H1 (cell line): ENCODE data around the gene STX8. TPM values are rescaled to one million over a fixed set of nuclear protein-coding genes. Genes with fewer than 3 reads are reported as not detected.

Experiments used
- polyA plus RNA-seq, 7 experiments: library from polyadenylated mRNA; depleted of rRNA in 3 of 7; stranded (reverse) in 5 of 7; unstranded in 2 of 7; fragments of >200 nt in 5 of 7; fragments of 200-250 nt in 2 of 7; gene quantifications; 1 replicate in 5 of 7; 2 replicates in 1 of 7; 4 replicates in 1 of 7; pipeline versions ENCODE4 v1.2.1 to v1.2.3, GENCODE V29; 2011 to 2013; ENCODE audit warnings: missing spikeins in 2 of 7, mixed read lengths in 2 of 7
- total RNA-seq: library from RNA; stranded (reverse); fragmentation: NEBNext Ultra II Directional; extraction: Animal tissue kit (Norgen Biotek cat#: 25700); gene quantifications from 2 replicates; pipeline ENCODE4 v1.2.1, GENCODE V29; 2021
- TF ChIP-seq, protein P1 (sequence below): fragments of 300-600 bp; sonication (generic); IDR thresholded peaks from 2 replicates; pipeline ENCODE4 v1.7.1; 2012; ENCODE audit warnings: low read length, moderate library complexity, mild to moderate bottlenecking, inconsistent platforms; ENCODE audit not compliant: insufficient replicate concordance
- TF ChIP-seq, protein P2 (sequence below): IDR thresholded peaks from 2 replicates; pipeline ENCODE4 v1.6.1; 2011; ENCODE audit warnings: low read depth, mild to moderate bottlenecking, low read length; ENCODE audit not compliant: insufficient read depth

The STX8 gene
- total and polyA plus RNA-seq, 2 of the 8 experiments (the other 6 are each of a cell fraction or from before 2014, with no cell fraction given), result 22.8 to 42.5 TPM

DNA sequence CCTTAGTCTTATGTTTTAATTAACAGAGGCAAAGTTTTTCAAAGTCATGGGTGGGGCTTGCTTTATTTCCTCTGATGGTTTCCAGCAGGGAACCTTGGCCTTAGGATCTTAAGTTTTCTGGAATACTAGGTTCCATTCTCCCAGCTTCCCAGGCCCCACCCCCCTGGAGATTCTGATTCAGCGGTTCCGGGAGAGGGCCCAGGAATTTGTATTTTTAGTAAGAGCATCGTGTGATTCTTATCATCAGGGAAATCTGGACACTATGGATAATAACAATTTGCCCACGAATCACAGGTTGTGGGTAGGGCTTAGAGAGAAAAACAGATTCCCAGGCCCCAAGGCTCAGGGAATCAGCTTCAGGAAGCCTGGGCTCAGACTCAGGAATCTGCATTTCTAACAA, 290.7 kb downstream of the STX8 start (continued):
- TF ChIP-seq, protein P1, sequence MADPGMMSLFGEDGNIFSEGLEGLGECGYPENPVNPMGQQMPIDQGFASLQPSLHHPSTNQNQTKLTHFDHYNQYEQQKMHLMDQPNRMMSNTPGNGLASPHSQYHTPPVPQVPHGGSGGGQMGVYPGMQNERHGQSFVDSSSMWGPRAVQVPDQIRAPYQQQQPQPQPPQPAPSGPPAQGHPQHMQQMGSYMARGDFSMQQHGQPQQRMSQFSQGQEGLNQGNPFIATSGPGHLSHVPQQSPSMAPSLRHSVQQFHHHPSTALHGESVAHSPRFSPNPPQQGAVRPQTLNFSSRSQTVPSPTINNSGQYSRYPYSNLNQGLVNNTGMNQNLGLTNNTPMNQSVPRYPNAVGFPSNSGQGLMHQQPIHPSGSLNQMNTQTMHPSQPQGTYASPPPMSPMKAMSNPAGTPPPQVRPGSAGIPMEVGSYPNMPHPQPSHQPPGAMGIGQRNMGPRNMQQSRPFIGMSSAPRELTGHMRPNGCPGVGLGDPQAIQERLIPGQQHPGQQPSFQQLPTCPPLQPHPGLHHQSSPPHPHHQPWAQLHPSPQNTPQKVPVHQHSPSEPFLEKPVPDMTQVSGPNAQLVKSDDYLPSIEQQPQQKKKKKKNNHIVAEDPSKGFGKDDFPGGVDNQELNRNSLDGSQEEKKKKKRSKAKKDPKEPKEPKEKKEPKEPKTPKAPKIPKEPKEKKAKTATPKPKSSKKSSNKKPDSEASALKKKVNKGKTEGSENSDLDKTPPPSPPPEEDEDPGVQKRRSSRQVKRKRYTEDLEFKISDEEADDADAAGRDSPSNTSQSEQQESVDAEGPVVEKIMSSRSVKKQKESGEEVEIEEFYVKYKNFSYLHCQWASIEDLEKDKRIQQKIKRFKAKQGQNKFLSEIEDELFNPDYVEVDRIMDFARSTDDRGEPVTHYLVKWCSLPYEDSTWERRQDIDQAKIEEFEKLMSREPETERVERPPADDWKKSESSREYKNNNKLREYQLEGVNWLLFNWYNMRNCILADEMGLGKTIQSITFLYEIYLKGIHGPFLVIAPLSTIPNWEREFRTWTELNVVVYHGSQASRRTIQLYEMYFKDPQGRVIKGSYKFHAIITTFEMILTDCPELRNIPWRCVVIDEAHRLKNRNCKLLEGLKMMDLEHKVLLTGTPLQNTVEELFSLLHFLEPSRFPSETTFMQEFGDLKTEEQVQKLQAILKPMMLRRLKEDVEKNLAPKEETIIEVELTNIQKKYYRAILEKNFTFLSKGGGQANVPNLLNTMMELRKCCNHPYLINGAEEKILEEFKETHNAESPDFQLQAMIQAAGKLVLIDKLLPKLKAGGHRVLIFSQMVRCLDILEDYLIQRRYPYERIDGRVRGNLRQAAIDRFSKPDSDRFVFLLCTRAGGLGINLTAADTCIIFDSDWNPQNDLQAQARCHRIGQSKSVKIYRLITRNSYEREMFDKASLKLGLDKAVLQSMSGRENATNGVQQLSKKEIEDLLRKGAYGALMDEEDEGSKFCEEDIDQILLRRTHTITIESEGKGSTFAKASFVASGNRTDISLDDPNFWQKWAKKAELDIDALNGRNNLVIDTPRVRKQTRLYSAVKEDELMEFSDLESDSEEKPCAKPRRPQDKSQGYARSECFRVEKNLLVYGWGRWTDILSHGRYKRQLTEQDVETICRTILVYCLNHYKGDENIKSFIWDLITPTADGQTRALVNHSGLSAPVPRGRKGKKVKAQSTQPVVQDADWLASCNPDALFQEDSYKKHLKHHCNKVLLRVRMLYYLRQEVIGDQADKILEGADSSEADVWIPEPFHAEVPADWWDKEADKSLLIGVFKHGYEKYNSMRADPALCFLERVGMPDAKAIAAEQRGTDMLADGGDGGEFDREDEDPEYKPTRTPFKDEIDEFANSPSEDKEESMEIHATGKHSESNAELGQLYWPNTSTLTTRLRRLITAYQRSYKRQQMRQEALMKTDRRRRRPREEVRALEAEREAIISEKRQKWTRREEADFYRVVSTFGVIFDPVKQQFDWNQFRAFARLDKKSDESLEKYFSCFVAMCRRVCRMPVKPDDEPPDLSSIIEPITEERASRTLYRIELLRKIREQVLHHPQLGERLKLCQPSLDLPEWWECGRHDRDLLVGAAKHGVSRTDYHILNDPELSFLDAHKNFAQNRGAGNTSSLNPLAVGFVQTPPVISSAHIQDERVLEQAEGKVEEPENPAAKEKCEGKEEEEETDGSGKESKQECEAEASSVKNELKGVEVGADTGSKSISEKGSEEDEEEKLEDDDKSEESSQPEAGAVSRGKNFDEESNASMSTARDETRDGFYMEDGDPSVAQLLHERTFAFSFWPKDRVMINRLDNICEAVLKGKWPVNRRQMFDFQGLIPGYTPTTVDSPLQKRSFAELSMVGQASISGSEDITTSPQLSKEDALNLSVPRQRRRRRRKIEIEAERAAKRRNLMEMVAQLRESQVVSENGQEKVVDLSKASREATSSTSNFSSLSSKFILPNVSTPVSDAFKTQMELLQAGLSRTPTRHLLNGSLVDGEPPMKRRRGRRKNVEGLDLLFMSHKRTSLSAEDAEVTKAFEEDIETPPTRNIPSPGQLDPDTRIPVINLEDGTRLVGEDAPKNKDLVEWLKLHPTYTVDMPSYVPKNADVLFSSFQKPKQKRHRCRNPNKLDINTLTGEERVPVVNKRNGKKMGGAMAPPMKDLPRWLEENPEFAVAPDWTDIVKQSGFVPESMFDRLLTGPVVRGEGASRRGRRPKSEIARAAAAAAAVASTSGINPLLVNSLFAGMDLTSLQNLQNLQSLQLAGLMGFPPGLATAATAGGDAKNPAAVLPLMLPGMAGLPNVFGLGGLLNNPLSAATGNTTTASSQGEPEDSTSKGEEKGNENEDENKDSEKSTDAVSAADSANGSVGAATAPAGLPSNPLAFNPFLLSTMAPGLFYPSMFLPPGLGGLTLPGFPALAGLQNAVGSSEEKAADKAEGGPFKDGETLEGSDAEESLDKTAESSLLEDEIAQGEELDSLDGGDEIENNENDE, result no peak
- TF ChIP-seq, protein P2, sequence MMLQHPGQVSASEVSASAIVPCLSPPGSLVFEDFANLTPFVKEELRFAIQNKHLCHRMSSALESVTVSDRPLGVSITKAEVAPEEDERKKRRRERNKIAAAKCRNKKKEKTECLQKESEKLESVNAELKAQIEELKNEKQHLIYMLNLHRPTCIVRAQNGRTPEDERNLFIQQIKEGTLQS, result peak; percentile 18; the same call in 1 of the 2 replicates
